HK-2 (cell line): ENCODE measurements around the gene STARD10.
A peak's percentile ranks its signal among the peaks of the same experiment; 100 is the strongest.

Experiments
- DNase-seq: peaks from one replicate; pipeline ENCODE4 v3.0.0-alpha.2; 2018; ENCODE audit not compliant: unreplicated experiment

The STARD10 gene

GRCh38 chr11:72725724-72726028, 68.2 kb downstream of the STARD10 start:
- no peak for DNase-seq

GRCh38 chr11:72724851-72725723, 68.8 kb downstream of the STARD10 start:
- DNase-seq = peak; percentile 68

GRCh38 chr11:72724021-72724551, 69.8 kb downstream of the STARD10 start:
- no peak for DNase-seq

- no peak for DNase-seq
Measured at GRCh38 chr11:72723508-72723907, 70.3 kb downstream of the STARD10 start.

GRCh38 chr11:72722050-72722748, 71.6 kb downstream of the STARD10 start:
- DNase-seq = peak; percentile 66

- no peak for DNase-seq
Measured at GRCh38 chr11:72721689-72722049, 72.2 kb downstream of the STARD10 start.

- DNase-seq = no peak
Measured at GRCh38 chr11:72721276-72721675, 72.6 kb downstream of the STARD10 start.

GRCh38 chr11:72720784-72721183, 73.1 kb downstream of the STARD10 start:
- no peak for DNase-seq

- no peak for DNase-seq
Measured at GRCh38 chr11:72720047-72720446, 73.8 kb downstream of the STARD10 start.

- DNase-seq = no peak
Measured at GRCh38 chr11:72719551-72719950, 74.3 kb downstream of the STARD10 start.

- no peak for DNase-seq
Measured at GRCh38 chr11:72719144-72719543, 74.7 kb downstream of the STARD10 start.

GRCh38 chr11:72718101-72718501, 75.7 kb downstream of the STARD10 start:
- DNase-seq = no peak

GRCh38 chr11:72716788-72717435, 76.9 kb downstream of the STARD10 start:
- no peak for DNase-seq

- DNase-seq = no peak
Measured at GRCh38 chr11:72716290-72716689, 77.6 kb downstream of the STARD10 start.

- DNase-seq = no peak
Measured at GRCh38 chr11:72712841-72713240, 81.0 kb downstream of the STARD10 start.

GRCh38 chr11:72712168-72712751, 81.6 kb downstream of the STARD10 start:
- no peak for DNase-seq

GRCh38 chr11:72711141-72711540, 82.7 kb downstream of the STARD10 start:
- DNase-seq = no peak

GRCh38 chr11:72710278-72710677, 83.6 kb downstream of the STARD10 start:
- no peak for DNase-seq

- DNase-seq = no peak
Measured at GRCh38 chr11:72709478-72710238, 84.2 kb downstream of the STARD10 start.

- DNase-seq = no peak
Measured at GRCh38 chr11:72707032-72707431, 86.8 kb downstream of the STARD10 start.

- no peak for DNase-seq
Measured at GRCh38 chr11:72706579-72706978, 87.3 kb downstream of the STARD10 start.
